ENCODE measurements around the gene MEGF6. TPM values are rescaled to one million over a fixed set of nuclear protein-coding genes. Genes with fewer than 3 reads are reported as not detected.

MEGF6 gene
- total and polyA plus RNA-seq, 2 of the 8 experiments (the other 6 are each of a cell fraction or from before 2014, with no cell fraction given), result 4.1 to 14.8 TPM

GRCh38 chr1:3463891-3464648, 147.2 kb downstream of the MEGF6 start:
- Histone ChIP-seq H3K27ac (ENCODE audit: low read depth, low read length) (no peak overlapping the region; the same call in 1 of the 2 replicates), H4K20me1 (replicated peaks in 1 of 2; ENCODE audit: control insufficient read depth in 1 of 2, insufficient read depth in 2 of 2, low read length in 2 of 2) (peaks cover 0 to 9% of the 10 kb centered on the region in 2 experiments), H2BK5ac (ENCODE audit: low read depth, low read length) (no peak overlapping the region), H4K8ac (ENCODE audit: extremely low read depth, insufficient read depth, low read length) (no peak overlapping the region), H3K4me1 (replicated peaks in 1 of 4; ENCODE audit: control insufficient read depth in 3 of 4, insufficient read depth in 4 of 4, low read length in 3 of 4) (no peaks in the 10 kb centered on the region), H3K4me3 (ENCODE audit: extremely low read depth in 1 of 4, insufficient read depth in 2 of 4, low read depth in 3 of 4, low read length in 4 of 4) (no peak overlapping the region), H2AK5ac (ENCODE audit: low read depth, low read length) (no peak overlapping the region), H3K23me2 (ENCODE audit: low read depth, low read length) (no peaks in the 10 kb centered on the region), H3K23ac (ENCODE audit: insufficient read length) (no peak overlapping the region), H2BK20ac (ENCODE audit: low read length) (no peak overlapping the region), H2BK120ac (replicated peaks; ENCODE audit: low read depth, low read length) (no peak overlapping the region), H3K79me2 (ENCODE audit: control insufficient read depth in 1 of 2, insufficient read depth in 2 of 2, low read length in 2 of 2) (no peaks in the 10 kb centered on the region), H3K14ac (ENCODE audit: insufficient read length) (no peak overlapping the region), H3K27me3 (replicated peaks in 1 of 4; ENCODE audit: control insufficient read depth in 3 of 4, extremely low read depth in 1 of 4, insufficient read depth in 3 of 4, low read length in 3 of 4) (no peaks in the 10 kb centered on the region), H3K9ac (replicated peaks in 1 of 4; ENCODE audit: extremely low read depth in 1 of 4, low read depth in 3 of 4, low read length in 3 of 4) (no peak overlapping the region), H3K18ac (ENCODE audit: extremely low read depth, low read length) (no peak overlapping the region), H3K79me1 (ENCODE audit: low read depth, low read length) (0 out of 2 replicates have a peak, but pooled peaks cover 5% of the 10 kb centered on the region), H3K9me3 (ENCODE audit: insufficient read depth in 2 of 2, low read depth in 1 of 2, low read length in 1 of 2) (no peaks in the 10 kb centered on the region), H3K4ac (replicated peaks; ENCODE audit: insufficient read length, low read depth, low read length) (no peak overlapping the region), H2AFZ (ENCODE audit: low read length) (no peak overlapping the region), H4K91ac (replicated peaks; ENCODE audit: insufficient read length, low read length) (no peak overlapping the region), H2BK12ac (ENCODE audit: low read depth, low read length) (no peak overlapping the region), H3K4me2 (ENCODE audit: insufficient read depth in 1 of 2, low read depth in 2 of 2, low read length in 2 of 2) (no peak overlapping the region), H4K5ac (ENCODE audit: insufficient read length, low read depth, low read length) (no peak overlapping the region), H2BK15ac (ENCODE audit: low read length) (no peak overlapping the region), H3K36me3 (ENCODE audit: control insufficient read depth in 2 of 4, insufficient read depth in 4 of 4, low read length in 3 of 4) (no peaks in the 10 kb centered on the region; a peak in 1 of 8 replicates), H3K56ac (replicated peaks; ENCODE audit: insufficient read length, low read depth, low read length) (no peak overlapping the region)
- WGBS, 2 experiments (ENCODE audit: extremely low coverage in 1 of 2, insufficient coverage in 1 of 2, insufficient read length in 1 of 2, insufficient replicate concordance in 2 of 2, low coverage in 1 of 2, low lambda C conversion rate in 2 of 2, missing lambda C conversion rate in 1 of 2), result 89% methylated on average over 21 of the region's 21 CpGs; no CpG with 5 or more reads in 1 of the 2 experiments
- DNase-seq (ENCODE audit: low read depth in 1 of 2, low spot score in 2 of 2), result no peak
- CTCF ChIA-PET (ENCODE audit: partially characterized antibody), result interaction anchor here (0.9 to 2.8 kb wide), 8 partner anchors 8 to 133 kb away, joined by 3 to 25 read pairs (median 6); no protein-coding TSS in a partner anchor
- no peak for FAIRE-seq
- POLR2A ChIA-PET (ENCODE audit: partially characterized antibody), result interaction anchor here (0.8 kb wide), 1 partner anchor 11 kb away, joined by 3 read pairs; no protein-coding TSS in a partner anchor
- TF ChIP-seq EZH2 (IDR thresholded peaks at IDR 0.05; ENCODE audit: low read depth, low read length, severe bottlenecking) (no peak), E2F6 (IDR thresholded peaks at IDR 0.05) (no peak), SUZ12 (IDR thresholded peaks at IDR 0.05; ENCODE audit: low read length) (no peak), KDM4A (IDR thresholded peaks at IDR 0.05; ENCODE audit: low read depth, low read length, severe bottlenecking) (no peak)

Data from H1 (cell line).